CD8-positive, alpha-beta memory T cell (primary cell): Measurements from ENCODE around the gene CBR3. TPM values are rescaled to one million over a fixed set of nuclear protein-coding genes. Genes with fewer than 3 reads are reported as not detected.

Experiments
- CTCF ChIA-PET: fragments of 350-600 bp; sonication (Branson Sonifier 250); formaldehyde crosslinking; loops from one replicate; lab custom pipeline; 2021; ENCODE audit warnings: antibody characterized with exemption; lab: Charles Lee
- POLR2A ChIA-PET: fragments of 350-600 bp; sonication (Branson Sonifier 250); formaldehyde crosslinking; loops from one replicate; lab custom pipeline; 2021; ENCODE audit warnings: antibody characterized with exemption; lab: Charles Lee
- DNase-seq, 5 donors: peaks; one replicate each; pipeline versions ENCODE4 v3.0.0 to v3.0.0-alpha.2; 2020 to 2022; ENCODE audit warnings: mixed read lengths in 1 of 5
- H3K27ac ChIP-seq: one replicate; pipeline ENCODE4 v1.7.0; 2013; ENCODE audit warnings: low read depth, mild to moderate bottlenecking, low read length, moderate library complexity
- H3K27me3 ChIP-seq: 2 replicates; pipeline ENCODE4 v1.7.0; 2013; ENCODE audit warnings: low read length, mild to moderate bottlenecking; ENCODE audit not compliant: insufficient read depth, poor library complexity, severe bottlenecking
- H3K36me3 ChIP-seq: 2 replicates; pipeline ENCODE4 v1.7.0; 2013; ENCODE audit warnings: mild to moderate bottlenecking, low read length, moderate library complexity; ENCODE audit not compliant: insufficient read depth
- H3K4me1 ChIP-seq: 2 replicates; pipeline ENCODE4 v1.7.0; 2013; ENCODE audit warnings: mild to moderate bottlenecking, low read length, moderate library complexity; ENCODE audit not compliant: insufficient read depth
- H3K4me3 ChIP-seq: 2 replicates; pipeline ENCODE4 v1.7.0; 2013; ENCODE audit warnings: mild to moderate bottlenecking, low read length
- H3K9me3 ChIP-seq: 2 replicates; pipeline ENCODE4 v1.7.0; 2013; ENCODE audit warnings: mild to moderate bottlenecking, low read length
- H3K27ac Mint-ChIP-seq, 8 donors: one replicate each; pipeline ENCODE4 v1.8.0; 2020 to 2021; ENCODE audit warnings: mixed read lengths in 8 of 8, mild to moderate bottlenecking in 6 of 8, inconsistent platforms in 3 of 8, moderate library complexity in 3 of 8
- H3K27me3 Mint-ChIP-seq, 2 donors: one replicate each; pipeline ENCODE4 v1.8.0; 2020 to 2021; ENCODE audit warnings: mixed read lengths in 2 of 2, mild to moderate bottlenecking in 1 of 2, moderate library complexity in 1 of 2
- H3K36me3 Mint-ChIP-seq, 3 donors: one replicate each; pipeline ENCODE4 v1.8.0; 2020 to 2021; ENCODE audit warnings: mixed read lengths in 3 of 3, inconsistent platforms in 1 of 3, mild to moderate bottlenecking in 1 of 3
- H3K4me1 Mint-ChIP-seq, 3 donors: one replicate each; pipeline ENCODE4 v1.8.0; 2020 to 2021; ENCODE audit warnings: mixed read lengths in 3 of 3, inconsistent platforms in 1 of 3, mild to moderate bottlenecking in 1 of 3
- H3K4me3 Mint-ChIP-seq, 7 donors: one replicate each; pipeline ENCODE4 v1.8.0; 2020 to 2021; ENCODE audit warnings: mixed read lengths in 7 of 7, mild to moderate bottlenecking in 6 of 7, moderate library complexity in 4 of 7, inconsistent platforms in 2 of 7
- H3K9me3 Mint-ChIP-seq, 5 donors: one replicate each; pipeline ENCODE4 v1.8.0; 2020 to 2022; ENCODE audit warnings: mixed read lengths in 5 of 5, mild to moderate bottlenecking in 3 of 5, moderate library complexity in 2 of 5, inconsistent platforms in 1 of 5
- polyA plus RNA-seq: library from polyadenylated mRNA; unstranded; fragments of 300-500 nt; fragmentation: Illumina TruSeq; gene quantifications from one replicate; pipeline ENCODE4 v1.2.3, GENCODE V29; 2021
- total RNA-seq, 2 experiments: library from RNA; stranded (reverse); gene quantifications; one replicate each; pipeline ENCODE4 v1.2.3, GENCODE V29; 2021

The CBR3 gene
- total and polyA plus RNA-seq, 3 experiments from 2014 or later, result 2.3 to 7.9 (median 7.6) TPM

GRCh38 chr21:36167541-36167940, 32.7 kb downstream of the CBR3 start:
- H3K4me1 Mint-ChIP-seq, result peaks cover 10 to 19% (median 17%) of the 10 kb centered on the region in 3 donors
- H3K36me3 Mint-ChIP-seq, result peaks cover 5 to 41% (median 17%) of the 10 kb centered on the region in 3 donors
- Histone ChIP-seq H3K27ac (no peak overlapping the region), H3K4me3 (no peak overlapping the region), H3K4me1 (peaks cover 10% of the 10 kb centered on the region), H3K9me3 (no peaks in the 10 kb centered on the region), H3K27me3 (no peaks in the 10 kb centered on the region), H3K36me3 (no peaks in the 10 kb centered on the region)
- ChIA-PET CTCF (no interaction called here), POLR2A (no interaction called here)
- no peak overlapping the region for H3K27ac Mint-ChIP-seq
- DNase-seq, result no peak
- H3K27me3 Mint-ChIP-seq, result no peaks in the 10 kb centered on the region
- H3K9me3 Mint-ChIP-seq, result no peaks in the 10 kb centered on the region
- no peak overlapping the region for H3K4me3 Mint-ChIP-seq

- no peaks in the 10 kb centered on the region for H3K9me3 Mint-ChIP-seq
- H3K27ac ChIP-seq, result no peak overlapping the region
- CTCF ChIA-PET, result no interaction called here
- H3K9me3 ChIP-seq, result no peaks in the 10 kb centered on the region
- H3K36me3 Mint-ChIP-seq, result peaks cover 5 to 41% (median 17%) of the 10 kb centered on the region in 3 donors
- no peak for DNase-seq
- H3K27me3 ChIP-seq, result no peaks in the 10 kb centered on the region
- POLR2A ChIA-PET, result no interaction called here
- no peaks in the 10 kb centered on the region for H3K36me3 ChIP-seq
- no peaks in the 10 kb centered on the region for H3K27me3 Mint-ChIP-seq
- peaks cover 7% of the 10 kb centered on the region for H3K4me1 ChIP-seq
- H3K4me1 Mint-ChIP-seq, result peaks cover 6 to 9% (median 8%) of the 10 kb centered on the region in 3 donors
- no peak overlapping the region for H3K27ac Mint-ChIP-seq
- no peak overlapping the region for H3K4me3 Mint-ChIP-seq
- H3K4me3 ChIP-seq, result no peak overlapping the region
Observed at GRCh38 chr21:36169470-36170128, 34.7 kb downstream of the CBR3 start.

GRCh38 chr21:36170823-36171222, 35.9 kb downstream of the CBR3 start:
- no peaks in the 10 kb centered on the region for H3K27me3 ChIP-seq
- Mint-ChIP-seq H3K4me3 (no peak overlapping the region), H3K9me3 (no peaks in the 10 kb centered on the region), H3K27me3 (no peaks in the 10 kb centered on the region), H3K27ac (peak overlapping the region in 1 of 8 donors; percentile 17), H3K36me3 (peaks cover 5 to 36% (median 17%) of the 10 kb centered on the region in 3 donors), H3K4me1 (peaks cover 10 to 14% (median 12%) of the 10 kb centered on the region in 3 donors)
- no peaks in the 10 kb centered on the region for H3K9me3 ChIP-seq
- CTCF ChIA-PET, result no interaction called here
- no peak overlapping the region for H3K27ac ChIP-seq
- no peaks in the 10 kb centered on the region for H3K36me3 ChIP-seq
- no peak overlapping the region for H3K4me3 ChIP-seq
- no peak for DNase-seq
- POLR2A ChIA-PET, result no interaction called here
- H3K4me1 ChIP-seq, result peaks cover 9% of the 10 kb centered on the region

- DNase-seq, result no peak
- H3K36me3 ChIP-seq, result no peaks in the 10 kb centered on the region
- POLR2A ChIA-PET, result no interaction called here
- H3K4me3 ChIP-seq, result no peak overlapping the region
- peaks cover 5 to 33% (median 17%) of the 10 kb centered on the region in 3 donors for H3K36me3 Mint-ChIP-seq
- no peaks in the 10 kb centered on the region for H3K9me3 ChIP-seq
- no peaks in the 10 kb centered on the region for H3K27me3 ChIP-seq
- no peak overlapping the region for H3K27ac ChIP-seq
- peak overlapping the region in 5 of 8 donors; percentile 17 to 94 (median 56) for H3K27ac Mint-ChIP-seq
- peaks cover 11 to 15% (median 14%) of the 10 kb centered on the region in 3 donors for H3K4me1 Mint-ChIP-seq
- H3K4me3 Mint-ChIP-seq, result peak overlapping the region in 1 of 7 donors; percentile 24
- H3K27me3 Mint-ChIP-seq, result no peaks in the 10 kb centered on the region
- H3K4me1 ChIP-seq, result peaks cover 13% of the 10 kb centered on the region
- no peaks in the 10 kb centered on the region for H3K9me3 Mint-ChIP-seq
- CTCF ChIA-PET, result interaction anchor here (1.3 kb wide), 1 partner anchor 8 kb away, joined by 3 read pairs; no protein-coding TSS in a partner anchor
Observed at GRCh38 chr21:36171336-36171735, 36.5 kb downstream of the CBR3 start.

GRCh38 chr21:36171741-36172331, 37.0 kb downstream of the CBR3 start:
- H3K9me3 Mint-ChIP-seq, result no peaks in the 10 kb centered on the region
- H3K27ac Mint-ChIP-seq, result peak overlapping the region in 4 of 8 donors; percentile 17 to 94 (median 55)
- no peak for DNase-seq
- Histone ChIP-seq H3K36me3 (no peaks in the 10 kb centered on the region), H3K4me1 (peaks cover 15% of the 10 kb centered on the region), H3K27ac (no peak overlapping the region), H3K27me3 (no peaks in the 10 kb centered on the region), H3K9me3 (no peaks in the 10 kb centered on the region), H3K4me3 (no peak overlapping the region)
- CTCF ChIA-PET, result interaction anchor here (1.3 kb wide), 1 partner anchor 8 kb away, joined by 3 read pairs; no protein-coding TSS in a partner anchor
- POLR2A ChIA-PET, result interaction anchor here (0.6 kb wide), 1 partner anchor 87 kb away, joined by 4 read pairs; no protein-coding TSS in a partner anchor
- peak overlapping the region in 1 of 7 donors; percentile 24 for H3K4me3 Mint-ChIP-seq
- H3K36me3 Mint-ChIP-seq, result peaks cover 5 to 28% (median 16%) of the 10 kb centered on the region in 3 donors
- H3K27me3 Mint-ChIP-seq, result no peaks in the 10 kb centered on the region
- peaks cover 11 to 15% (median 14%) of the 10 kb centered on the region in 3 donors for H3K4me1 Mint-ChIP-seq

- H3K4me3 Mint-ChIP-seq, result no peak overlapping the region
- Histone ChIP-seq H3K9me3 (no peaks in the 10 kb centered on the region), H3K27me3 (no peaks in the 10 kb centered on the region), H3K4me1 (peaks cover 15% of the 10 kb centered on the region), H3K27ac (no peak overlapping the region), H3K36me3 (no peaks in the 10 kb centered on the region), H3K4me3 (no peak overlapping the region)
- H3K27me3 Mint-ChIP-seq, result no peaks in the 10 kb centered on the region
- H3K36me3 Mint-ChIP-seq, result peaks cover 6 to 12% (median 9%) of the 10 kb centered on the region in 3 donors
- ChIA-PET POLR2A (interaction anchor here (1.6 kb wide), 1 partner anchor 146 kb away, joined by 24 read pairs; the partner anchor contains the start of gene MORC3), CTCF (interaction anchor here (0.9 to 1.3 kb wide), 2 partner anchors 12 to 147 kb away, joined by 3 read pairs; no protein-coding TSS in a partner anchor)
- H3K9me3 Mint-ChIP-seq, result no peaks in the 10 kb centered on the region
- H3K4me1 Mint-ChIP-seq, result peaks cover 11 to 20% (median 14%) of the 10 kb centered on the region in 3 donors
- peak overlapping the region in 4 of 8 donors; percentile 27 to 73 (median 53) for H3K27ac Mint-ChIP-seq
- no peak for DNase-seq
Observed at GRCh38 chr21:36174780-36175179, 39.9 kb downstream of the CBR3 start.

GRCh38 chr21:36175771-36176565, 41.1 kb downstream of the CBR3 start:
- Mint-ChIP-seq H3K27ac (peak overlapping the region in 4 of 8 donors; percentile 16 to 97 (median 65)), H3K4me1 (peaks cover 11 to 20% (median 14%) of the 10 kb centered on the region in 3 donors), H3K9me3 (no peaks in the 10 kb centered on the region), H3K27me3 (no peaks in the 10 kb centered on the region), H3K36me3 (peaks cover 5 to 6% (median 5%) of the 10 kb centered on the region in 3 donors), H3K4me3 (no peak overlapping the region)
- CTCF ChIA-PET, result interaction anchor here (0.6 to 1.2 kb wide), 2 partner anchors 23 to 61 kb away, joined by 3 read pairs; no protein-coding TSS in a partner anchor
- Histone ChIP-seq H3K9me3 (no peaks in the 10 kb centered on the region), H3K4me3 (no peak overlapping the region), H3K27ac (no peak overlapping the region), H3K4me1 (peaks cover 15% of the 10 kb centered on the region), H3K27me3 (no peaks in the 10 kb centered on the region), H3K36me3 (no peaks in the 10 kb centered on the region)
- POLR2A ChIA-PET, result no interaction called here
- no peak for DNase-seq
